SU-DHL-6 (cell line): Measurements from ENCODE around the gene SLC39A11.

Experiments
- EZH2phosphoT487 ChIP-seq: fragments of 200-600 bp; sonication (generic), shearing (Covaris generic); conservative IDR thresholded peaks from 2 replicates; pipeline ENCODE4 v1.6.1; 2018; ENCODE audit warnings: mild to moderate bottlenecking, antibody characterized with exemption, low read length, moderate library complexity, mixed read lengths
- TF ChIP-seq, protein P1 (sequence below): fragments of 200-600 bp; sonication (generic); IDR thresholded peaks from one replicate; pipeline ENCODE4 v1.5.1; 2017; ENCODE audit warnings: antibody characterized with exemption, mild to moderate bottlenecking, low read length, moderate library complexity; ENCODE audit not compliant: insufficient read depth, poor library complexity, severe bottlenecking

DNA sequence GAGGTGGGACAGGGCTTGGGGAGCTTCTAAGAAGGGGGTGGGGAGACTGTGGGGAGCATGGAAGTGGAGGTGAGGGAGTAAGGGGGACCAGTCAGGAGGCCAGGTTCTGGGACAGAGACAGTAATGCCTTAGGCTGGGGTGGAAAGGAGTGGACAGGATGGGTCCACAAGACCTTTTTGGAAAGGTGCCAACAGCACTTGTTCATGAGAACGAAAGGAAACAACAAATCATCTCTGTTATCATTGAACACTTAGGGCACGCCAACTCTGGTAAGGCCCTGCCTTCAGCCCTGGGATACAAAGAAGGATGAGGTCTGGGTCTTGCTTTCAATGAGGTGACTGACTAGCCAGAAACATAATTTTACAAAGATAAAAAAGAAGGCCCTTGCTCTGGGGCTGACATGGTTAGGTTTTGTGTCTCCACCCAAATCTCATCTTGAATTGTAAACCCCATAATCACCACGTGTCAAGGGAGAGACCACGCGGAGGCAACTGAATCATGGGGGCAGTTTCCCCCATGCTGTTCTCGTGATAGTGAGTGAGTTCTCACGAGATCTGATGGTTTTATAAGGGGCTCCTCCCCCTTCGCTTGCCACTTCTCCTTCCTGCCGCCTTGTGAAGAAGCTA, 113.8 kb downstream of the SLC39A11 start:
- TF ChIP-seq, protein P1, sequence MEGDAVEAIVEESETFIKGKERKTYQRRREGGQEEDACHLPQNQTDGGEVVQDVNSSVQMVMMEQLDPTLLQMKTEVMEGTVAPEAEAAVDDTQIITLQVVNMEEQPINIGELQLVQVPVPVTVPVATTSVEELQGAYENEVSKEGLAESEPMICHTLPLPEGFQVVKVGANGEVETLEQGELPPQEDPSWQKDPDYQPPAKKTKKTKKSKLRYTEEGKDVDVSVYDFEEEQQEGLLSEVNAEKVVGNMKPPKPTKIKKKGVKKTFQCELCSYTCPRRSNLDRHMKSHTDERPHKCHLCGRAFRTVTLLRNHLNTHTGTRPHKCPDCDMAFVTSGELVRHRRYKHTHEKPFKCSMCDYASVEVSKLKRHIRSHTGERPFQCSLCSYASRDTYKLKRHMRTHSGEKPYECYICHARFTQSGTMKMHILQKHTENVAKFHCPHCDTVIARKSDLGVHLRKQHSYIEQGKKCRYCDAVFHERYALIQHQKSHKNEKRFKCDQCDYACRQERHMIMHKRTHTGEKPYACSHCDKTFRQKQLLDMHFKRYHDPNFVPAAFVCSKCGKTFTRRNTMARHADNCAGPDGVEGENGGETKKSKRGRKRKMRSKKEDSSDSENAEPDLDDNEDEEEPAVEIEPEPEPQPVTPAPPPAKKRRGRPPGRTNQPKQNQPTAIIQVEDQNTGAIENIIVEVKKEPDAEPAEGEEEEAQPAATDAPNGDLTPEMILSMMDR = no peak
- no peak for TF ChIP-seq EZH2phosphoT487
